ENCODE results near the gene ACSL4. TPM values are rescaled to one million over a fixed set of nuclear protein-coding genes. Genes with fewer than 3 reads are reported as not detected.
"Not testable (repeated sequence)": the region's sequence is repeated elsewhere in the genome, so short reads cannot be mapped to it uniquely, and the experiment has no call there.

ACSL4 gene
- total RNA-seq, 2 donors from 2014 or later: 27.5 to 117 TPM

DNA sequence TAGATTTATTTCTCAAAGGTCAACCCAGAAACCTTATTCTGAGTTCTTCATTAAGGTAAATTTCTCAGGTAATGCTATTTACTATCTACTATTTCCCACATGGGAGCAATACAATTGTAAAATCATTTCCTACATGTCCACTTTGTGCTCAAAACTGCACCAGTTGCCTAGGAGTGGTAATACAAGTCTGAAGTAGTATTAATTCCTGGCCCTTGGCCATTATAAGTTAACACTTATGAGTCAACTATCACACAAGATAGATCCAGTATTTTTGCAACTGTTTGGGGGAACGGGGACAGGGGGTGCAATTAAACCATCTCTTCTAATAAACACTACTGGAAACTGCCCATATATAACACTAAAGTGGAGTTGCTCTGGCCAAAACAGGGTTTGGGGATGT, 48.9 kb downstream of the ACSL4 start:
- ATAC-seq (ENCODE audit: insufficient number of reproducible peaks, low FRiP score, low read depth): no peak
- TF ChIP-seq, protein P1, sequence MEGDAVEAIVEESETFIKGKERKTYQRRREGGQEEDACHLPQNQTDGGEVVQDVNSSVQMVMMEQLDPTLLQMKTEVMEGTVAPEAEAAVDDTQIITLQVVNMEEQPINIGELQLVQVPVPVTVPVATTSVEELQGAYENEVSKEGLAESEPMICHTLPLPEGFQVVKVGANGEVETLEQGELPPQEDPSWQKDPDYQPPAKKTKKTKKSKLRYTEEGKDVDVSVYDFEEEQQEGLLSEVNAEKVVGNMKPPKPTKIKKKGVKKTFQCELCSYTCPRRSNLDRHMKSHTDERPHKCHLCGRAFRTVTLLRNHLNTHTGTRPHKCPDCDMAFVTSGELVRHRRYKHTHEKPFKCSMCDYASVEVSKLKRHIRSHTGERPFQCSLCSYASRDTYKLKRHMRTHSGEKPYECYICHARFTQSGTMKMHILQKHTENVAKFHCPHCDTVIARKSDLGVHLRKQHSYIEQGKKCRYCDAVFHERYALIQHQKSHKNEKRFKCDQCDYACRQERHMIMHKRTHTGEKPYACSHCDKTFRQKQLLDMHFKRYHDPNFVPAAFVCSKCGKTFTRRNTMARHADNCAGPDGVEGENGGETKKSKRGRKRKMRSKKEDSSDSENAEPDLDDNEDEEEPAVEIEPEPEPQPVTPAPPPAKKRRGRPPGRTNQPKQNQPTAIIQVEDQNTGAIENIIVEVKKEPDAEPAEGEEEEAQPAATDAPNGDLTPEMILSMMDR (IDR thresholded peaks at IDR 0.05): no peak
- no peak for DNase-seq (ENCODE audit: low spot score)
- H3K36me3 ChIP-seq: no peaks in the 10 kb centered on the region
- no peaks in the 10 kb centered on the region for H3K4me1 ChIP-seq (ENCODE audit: control insufficient read depth in 1 of 2, low read depth in 2 of 2)
- H3K27ac ChIP-seq: no peak overlapping the region
- no peak overlapping the region for H3K4me3 ChIP-seq
- H3K9me3 ChIP-seq: no peaks in the 10 kb centered on the region
- no peaks in the 10 kb centered on the region for H3K27me3 ChIP-seq (replicated peaks; ENCODE audit: insufficient read depth)

DNA sequence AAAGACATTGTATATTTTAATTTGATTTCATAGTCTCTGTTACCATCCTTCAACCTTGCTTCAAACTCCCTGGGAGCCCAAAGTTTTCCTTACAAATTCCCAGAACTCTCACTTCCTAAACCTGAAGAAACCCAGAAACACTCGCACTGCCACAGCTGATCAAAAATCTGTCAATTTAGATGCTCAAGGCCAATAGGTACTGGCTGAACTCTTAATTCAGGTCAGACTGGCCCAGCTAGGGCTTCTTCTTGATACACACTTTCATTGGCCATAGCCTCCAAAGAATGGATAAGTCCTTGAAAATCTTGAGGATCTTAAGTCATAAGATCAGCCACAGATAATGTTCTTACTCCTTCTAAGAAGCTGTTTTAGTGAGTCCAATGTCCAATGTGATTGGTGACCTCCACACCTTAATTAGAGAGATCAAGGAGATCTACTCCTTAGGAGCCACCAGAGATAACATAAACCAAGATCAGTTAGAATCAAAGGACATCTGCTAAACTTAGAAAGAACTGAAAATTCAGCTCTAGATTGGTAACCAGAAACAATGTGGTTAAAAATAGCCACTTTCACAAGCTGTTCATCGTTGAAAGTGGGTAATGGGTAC, 51.5 kb downstream of the ACSL4 start:
- no peaks in the 10 kb centered on the region for H3K4me1 ChIP-seq (ENCODE audit: control insufficient read depth in 1 of 2, low read depth in 2 of 2)
- no peak overlapping the region for H3K27ac ChIP-seq
- ATAC-seq (ENCODE audit: insufficient number of reproducible peaks, low FRiP score, low read depth): no peak
- no peak overlapping the region for H3K4me3 ChIP-seq
- H3K36me3 ChIP-seq: peaks cover 1% of the 10 kb centered on the region
- DNase-seq (ENCODE audit: low spot score): no peak
- no peaks in the 10 kb centered on the region for H3K9me3 ChIP-seq
- no peaks in the 10 kb centered on the region for H3K27me3 ChIP-seq (replicated peaks; ENCODE audit: insufficient read depth)
- TF ChIP-seq, protein P1 (IDR thresholded peaks at IDR 0.05): no peak

GRCh38 chrX:109679820-109680219, 53.2 kb downstream of the ACSL4 start:
- TF ChIP-seq, protein P1 (IDR thresholded peaks at IDR 0.05): no peak
- H3K4me1 ChIP-seq (ENCODE audit: control insufficient read depth in 1 of 2, low read depth in 2 of 2): no peaks in the 10 kb centered on the region
- H3K36me3 ChIP-seq: peaks cover 4% of the 10 kb centered on the region
- no peak overlapping the region for H3K27ac ChIP-seq
- no peak for DNase-seq (ENCODE audit: low spot score)
- no peaks in the 10 kb centered on the region for H3K9me3 ChIP-seq
- H3K27me3 ChIP-seq (replicated peaks; ENCODE audit: insufficient read depth): no peaks in the 10 kb centered on the region
- no peak for ATAC-seq (ENCODE audit: insufficient number of reproducible peaks, low FRiP score, low read depth)
- H3K4me3 ChIP-seq: no peak overlapping the region

DNA sequence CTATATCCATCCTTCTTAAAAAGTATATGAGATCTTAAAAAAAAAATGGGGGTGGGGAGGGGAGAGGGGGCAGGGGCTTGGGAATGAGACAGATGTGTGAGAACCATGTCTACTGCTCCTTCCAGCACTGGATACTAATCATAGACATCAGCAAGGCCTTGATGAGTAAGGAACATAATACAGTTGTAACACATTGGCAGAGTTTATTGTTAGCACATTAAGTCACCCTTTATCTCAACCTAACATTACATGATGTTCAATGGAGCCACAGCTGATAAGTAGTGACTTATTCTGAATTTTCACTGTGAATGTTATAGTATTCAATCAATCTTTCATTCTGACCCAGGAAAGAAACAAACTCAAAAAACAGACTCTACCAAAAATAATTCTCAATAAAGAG, 60.8 kb downstream of the ACSL4 start:
- Histone ChIP-seq H3K9me3 (no peaks in the 10 kb centered on the region), H3K4me3 (no peak overlapping the region), H3K4me1 (ENCODE audit: control insufficient read depth in 1 of 2, low read depth in 2 of 2) (no peaks in the 10 kb centered on the region), H3K27me3 (replicated peaks; ENCODE audit: insufficient read depth) (no peaks in the 10 kb centered on the region), H3K36me3 (peaks cover 4% of the 10 kb centered on the region), H3K27ac (no peak overlapping the region)
- TF ChIP-seq, protein P1 (IDR thresholded peaks at IDR 0.05): no peak
- no peak for ATAC-seq (ENCODE audit: insufficient number of reproducible peaks, low FRiP score, low read depth)
- no peak for DNase-seq (ENCODE audit: low spot score)

DNA sequence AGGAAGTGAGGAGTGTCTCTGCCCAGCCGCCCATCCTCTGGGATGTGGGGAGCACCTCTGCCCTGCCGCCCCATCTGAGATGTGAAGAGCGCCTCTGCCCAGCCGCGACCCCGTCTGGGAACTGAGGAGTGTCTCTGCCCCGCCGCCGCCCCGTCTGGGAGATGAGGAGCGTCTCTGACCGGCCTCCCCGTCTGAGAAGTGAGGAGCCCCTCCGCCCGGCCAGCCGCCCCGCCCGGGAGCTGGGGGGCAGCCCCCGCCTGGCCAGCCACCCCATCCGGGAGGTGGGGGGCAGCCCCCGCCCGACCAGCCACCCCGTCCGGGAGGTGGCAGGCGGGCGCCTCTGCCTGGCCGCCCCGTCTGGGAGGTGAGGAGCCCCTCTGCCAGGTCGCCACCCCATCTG, 61.9 kb downstream of the ACSL4 start:
- H3K4me1 ChIP-seq (ENCODE audit: control insufficient read depth in 1 of 2, low read depth in 2 of 2); H3K36me3 ChIP-seq; ATAC-seq (ENCODE audit: insufficient number of reproducible peaks, low FRiP score, low read depth); H3K27me3 ChIP-seq (replicated peaks; ENCODE audit: insufficient read depth); DNase-seq (ENCODE audit: low spot score); H3K9me3 ChIP-seq; H3K27ac ChIP-seq; H3K4me3 ChIP-seq: not testable (repeated sequence)

- Histone ChIP-seq H3K36me3 (no peaks in the 10 kb centered on the region), H3K4me3 (no peak overlapping the region), H3K27me3 (replicated peaks; ENCODE audit: insufficient read depth) (no peaks in the 10 kb centered on the region), H3K27ac (no peak overlapping the region), H3K9me3 (no peaks in the 10 kb centered on the region), H3K4me1 (ENCODE audit: control insufficient read depth in 1 of 2, low read depth in 2 of 2) (no peaks in the 10 kb centered on the region)
- TF ChIP-seq, protein P1 (IDR thresholded peaks at IDR 0.05): no peak
- ATAC-seq (ENCODE audit: insufficient number of reproducible peaks, low FRiP score, low read depth) (no peak), DNase-seq (ENCODE audit: low spot score) (no peak)
Observed at GRCh38 chrX:109667986-109668385, 65.1 kb downstream of the ACSL4 start.
